Spleen (tissue), 7 donors: ENCODE measurements around the gene CNKSR3.

ENCODE experiments used
- CTCF ChIP-seq, 11 experiments: fragments of 200-600 bp in 7 of 11; fragments of 450-650 bp in 4 of 11; sonication (generic) in 4 of 11; IDR thresholded peaks in 8 of 11; conservative IDR thresholded peaks in 3 of 11; 1 replicate in 7 of 11; 2 replicates in 4 of 11; pipeline versions ENCODE4 v1.4.0 to v1.8.0; 2016 to 2021; ENCODE audit warnings: antibody characterized with exemption in 11 of 11, inconsistent platforms in 4 of 11, mild to moderate bottlenecking in 1 of 11
- POLR2A ChIP-seq, 3 donors: fragments of 450-650 bp; IDR thresholded peaks; one replicate each; pipeline ENCODE4 v1.5.1; 2017; ENCODE audit warnings: antibody characterized with exemption in 3 of 3, mild to moderate bottlenecking in 1 of 3
- donor health status: DM: no; HTN: no; CAD: no; lungs with moderate emphysema.
- donor health status: DM: no; HTN: no; CAD: no.
- donor health status: DM: no; HTN: no; CAD: no.

- TF ChIP-seq CTCF (IDR thresholded peaks at IDR 0.05 in 8 of 11, conservative IDR thresholded peaks at IDR 0.05 in 3 of 11) = no peak
- no peak for TF ChIP-seq POLR2A (IDR thresholded peaks at IDR 0.05)
These were observed 10.9 kb upstream of the CNKSR3 start for GRCh38 chr6:154521412-154521811.
